ENCODE measurements around the gene PCNX4.

The PCNX4 gene

DNA sequence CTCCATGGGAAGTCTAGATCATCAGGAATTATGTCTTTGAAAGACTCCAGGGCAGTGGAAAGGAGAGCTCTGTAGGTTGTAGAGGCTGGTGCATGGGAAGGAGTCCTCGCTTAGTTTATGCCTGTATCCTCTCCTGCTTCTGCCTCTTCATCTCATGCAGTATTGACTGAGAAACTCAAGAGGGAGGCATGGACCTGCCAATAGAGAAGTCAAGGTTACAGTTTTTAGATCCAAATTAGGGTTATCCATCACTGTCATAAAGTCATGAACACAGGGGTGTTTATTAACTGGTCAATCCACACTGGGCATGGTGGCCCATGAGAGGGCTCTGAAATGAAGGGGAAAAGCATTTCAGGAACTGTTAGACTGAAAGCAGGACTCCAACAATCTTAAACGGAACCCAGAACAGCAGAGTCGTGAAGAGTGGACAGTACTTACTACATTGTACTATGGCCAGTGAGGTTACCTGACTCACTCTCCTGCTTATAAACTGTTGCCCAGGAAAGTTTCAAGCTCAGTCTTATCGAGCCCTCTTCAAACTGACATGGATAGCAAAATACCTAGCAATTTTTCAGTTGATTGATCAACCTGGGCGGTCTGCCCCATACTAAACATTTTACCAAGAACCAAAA, 103.6 kb downstream of the PCNX4 start:
- H3K18ac ChIP-seq (ENCODE audit: low read length): no peak overlapping the region
- no peak overlapping the region for H3K27ac ChIP-seq (ENCODE audit: low read depth, low read length)
- no peak overlapping the region for H3K56ac ChIP-seq (ENCODE audit: low read length)
- H3K23ac ChIP-seq (ENCODE audit: low read length): no peak overlapping the region
- no peak overlapping the region for H3K4me3 ChIP-seq (ENCODE audit: low read length)
- no peak overlapping the region for H2BK120ac ChIP-seq (ENCODE audit: low read depth, low read length)
- H3K36me3 ChIP-seq (ENCODE audit: control insufficient read depth, insufficient read depth, low read length): no peaks in the 10 kb centered on the region
- no peak overlapping the region for H3K9ac ChIP-seq (ENCODE audit: low read length)
- H3K4me2 ChIP-seq (ENCODE audit: low read length): no peak overlapping the region
- WGBS (ENCODE audit: extremely low coverage, insufficient coverage, low lambda C conversion rate): no CpG with 5 or more reads among the region's 5 CpGs
- no peak overlapping the region for H2BK5ac ChIP-seq (ENCODE audit: low read length)
- no peak overlapping the region for H3K4ac ChIP-seq (ENCODE audit: low read depth, low read length)
- no peaks in the 10 kb centered on the region for H3K27me3 ChIP-seq (ENCODE audit: insufficient read depth, low read length, poor library complexity)
- H4K5ac ChIP-seq (ENCODE audit: low read length): no peak overlapping the region
- no peaks in the 10 kb centered on the region for H3K79me2 ChIP-seq (ENCODE audit: control insufficient read depth, insufficient read depth, low read length)
- no peak overlapping the region for H4K8ac ChIP-seq (ENCODE audit: low read depth, low read length)
- no peak overlapping the region for H2AK5ac ChIP-seq (ENCODE audit: low read length)
- DNase-seq: peak; percentile 26
- no peaks in the 10 kb centered on the region for H3K79me1 ChIP-seq (ENCODE audit: low read length)
- H2BK15ac ChIP-seq (replicated peaks; ENCODE audit: low read depth): no peak overlapping the region
- H3K4me1 ChIP-seq (ENCODE audit: control insufficient read depth, low read depth, low read length): no peaks in the 10 kb centered on the region

GRCh38 chr14:60196291-60196690, 104.6 kb downstream of the PCNX4 start:
- no peak overlapping the region for H4K5ac ChIP-seq (ENCODE audit: low read length)
- H2BK120ac ChIP-seq (ENCODE audit: low read depth, low read length): no peak overlapping the region
- no peaks in the 10 kb centered on the region for H3K79me2 ChIP-seq (ENCODE audit: control insufficient read depth, insufficient read depth, low read length)
- no peak overlapping the region for H2AK5ac ChIP-seq (ENCODE audit: low read length)
- no peak overlapping the region for H2BK15ac ChIP-seq (replicated peaks; ENCODE audit: low read depth)
- no peaks in the 10 kb centered on the region for H3K79me1 ChIP-seq (ENCODE audit: low read length)
- H3K4me1 ChIP-seq (ENCODE audit: control insufficient read depth, low read depth, low read length): no peaks in the 10 kb centered on the region
- no peak overlapping the region for H3K4me2 ChIP-seq (ENCODE audit: low read length)
- no peak overlapping the region for H3K4me3 ChIP-seq (ENCODE audit: low read length)
- H3K27ac ChIP-seq (ENCODE audit: low read depth, low read length): no peak overlapping the region
- H3K18ac ChIP-seq (ENCODE audit: low read length): no peak overlapping the region
- H3K4ac ChIP-seq (ENCODE audit: low read depth, low read length): no peak overlapping the region
- no CpG with 5 or more reads among the region's 2 CpGs for WGBS (ENCODE audit: extremely low coverage, insufficient coverage, low lambda C conversion rate)
- H4K8ac ChIP-seq (ENCODE audit: low read depth, low read length): no peak overlapping the region
- H3K56ac ChIP-seq (ENCODE audit: low read length): no peak overlapping the region
- H2BK5ac ChIP-seq (ENCODE audit: low read length): no peak overlapping the region
- H3K36me3 ChIP-seq (ENCODE audit: control insufficient read depth, insufficient read depth, low read length): no peaks in the 10 kb centered on the region
- H3K27me3 ChIP-seq (ENCODE audit: insufficient read depth, low read length, poor library complexity): no peaks in the 10 kb centered on the region
- no peak overlapping the region for H3K9ac ChIP-seq (ENCODE audit: low read length)
- H3K23ac ChIP-seq (ENCODE audit: low read length): no peak overlapping the region
- DNase-seq: no peak

- Histone ChIP-seq H3K4ac (ENCODE audit: low read depth, low read length) (no peak overlapping the region), H3K27ac (ENCODE audit: low read depth, low read length) (no peak overlapping the region), H2BK5ac (ENCODE audit: low read length) (no peak overlapping the region), H2BK15ac (replicated peaks; ENCODE audit: low read depth) (no peak overlapping the region), H3K79me1 (ENCODE audit: low read length) (no peaks in the 10 kb centered on the region), H2BK120ac (ENCODE audit: low read depth, low read length) (no peak overlapping the region), H3K27me3 (ENCODE audit: insufficient read depth, low read length, poor library complexity) (no peaks in the 10 kb centered on the region), H3K23ac (ENCODE audit: low read length) (no peak overlapping the region), H3K18ac (ENCODE audit: low read length) (no peak overlapping the region), H2AK5ac (ENCODE audit: low read length) (no peak overlapping the region), H3K56ac (ENCODE audit: low read length) (no peak overlapping the region), H3K9ac (ENCODE audit: low read length) (no peak overlapping the region), H3K36me3 (ENCODE audit: control insufficient read depth, insufficient read depth, low read length) (no peaks in the 10 kb centered on the region), H4K8ac (ENCODE audit: low read depth, low read length) (no peak overlapping the region), H3K4me1 (ENCODE audit: control insufficient read depth, low read depth, low read length) (no peaks in the 10 kb centered on the region), H3K4me2 (ENCODE audit: low read length) (no peak overlapping the region), H3K4me3 (ENCODE audit: low read length) (no peak overlapping the region), H3K79me2 (ENCODE audit: control insufficient read depth, insufficient read depth, low read length) (no peaks in the 10 kb centered on the region), H4K5ac (ENCODE audit: low read length) (no peak overlapping the region)
- no CpG with 5 or more reads among the region's 1 CpG for WGBS (ENCODE audit: extremely low coverage, insufficient coverage, low lambda C conversion rate)
- DNase-seq: no peak
Measured at GRCh38 chr14:60197629-60198303, 106.0 kb downstream of the PCNX4 start.

GRCh38 chr14:60199321-60199720, 107.6 kb downstream of the PCNX4 start:
- H3K27ac ChIP-seq (ENCODE audit: low read depth, low read length): no peak overlapping the region
- no peak overlapping the region for H2AK5ac ChIP-seq (ENCODE audit: low read length)
- no peaks in the 10 kb centered on the region for H3K79me2 ChIP-seq (ENCODE audit: control insufficient read depth, insufficient read depth, low read length)
- H2BK120ac ChIP-seq (ENCODE audit: low read depth, low read length): no peak overlapping the region
- no peaks in the 10 kb centered on the region for H3K4me1 ChIP-seq (ENCODE audit: control insufficient read depth, low read depth, low read length)
- no peak overlapping the region for H4K8ac ChIP-seq (ENCODE audit: low read depth, low read length)
- H3K4ac ChIP-seq (ENCODE audit: low read depth, low read length): no peak overlapping the region
- H3K56ac ChIP-seq (ENCODE audit: low read length): no peak overlapping the region
- no peak overlapping the region for H3K4me3 ChIP-seq (ENCODE audit: low read length)
- H3K36me3 ChIP-seq (ENCODE audit: control insufficient read depth, insufficient read depth, low read length): no peaks in the 10 kb centered on the region
- no peak overlapping the region for H3K23ac ChIP-seq (ENCODE audit: low read length)
- no peak overlapping the region for H4K5ac ChIP-seq (ENCODE audit: low read length)
- no peak overlapping the region for H2BK15ac ChIP-seq (replicated peaks; ENCODE audit: low read depth)
- H3K79me1 ChIP-seq (ENCODE audit: low read length): no peaks in the 10 kb centered on the region
- no peak overlapping the region for H3K18ac ChIP-seq (ENCODE audit: low read length)
- H3K4me2 ChIP-seq (ENCODE audit: low read length): no peak overlapping the region
- H3K27me3 ChIP-seq (ENCODE audit: insufficient read depth, low read length, poor library complexity): no peaks in the 10 kb centered on the region
- no peak overlapping the region for H3K9ac ChIP-seq (ENCODE audit: low read length)
- DNase-seq: no peak
- no peak overlapping the region for H2BK5ac ChIP-seq (ENCODE audit: low read length)

DNA sequence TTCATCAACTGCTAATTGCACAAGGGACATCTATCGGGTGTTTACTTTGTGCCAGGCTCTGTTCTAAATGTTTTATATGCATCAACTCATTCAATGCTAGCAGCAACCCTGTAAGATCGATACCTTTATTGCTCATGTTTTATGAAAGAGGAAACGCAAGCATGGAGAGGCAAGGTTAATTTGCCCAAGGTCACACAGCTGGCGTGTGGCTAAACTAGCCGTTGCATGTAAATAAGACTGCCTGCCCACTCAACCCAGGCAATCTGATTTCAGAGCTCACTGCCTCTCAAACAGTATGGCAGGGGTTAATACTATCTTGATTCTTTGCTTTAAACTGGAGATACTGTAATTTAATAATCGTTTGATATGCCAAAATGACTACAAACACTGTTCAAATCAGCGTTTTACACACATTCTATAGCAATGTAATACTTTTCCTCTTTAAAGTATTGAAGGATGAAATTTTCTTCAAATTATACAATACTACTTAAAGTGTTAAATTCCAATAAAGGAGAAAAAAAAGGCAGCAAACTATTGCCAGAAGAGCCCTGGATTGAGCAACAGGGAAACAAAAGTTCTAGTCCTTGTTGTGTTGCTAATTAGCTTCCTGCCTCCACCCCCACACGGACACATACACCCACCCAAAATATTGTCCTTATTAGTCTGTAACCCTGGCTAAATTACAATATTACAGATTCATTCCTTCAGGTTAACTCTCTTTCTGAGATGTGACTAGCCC, 112.5 kb downstream of the PCNX4 start:
- H4K8ac ChIP-seq (ENCODE audit: low read depth, low read length): no peak overlapping the region
- no peak for DNase-seq
- no peak overlapping the region for H3K4me2 ChIP-seq (ENCODE audit: low read length)
- no peak overlapping the region for H3K56ac ChIP-seq (ENCODE audit: low read length)
- H4K5ac ChIP-seq (ENCODE audit: low read length): no peak overlapping the region
- no peaks in the 10 kb centered on the region for H3K79me1 ChIP-seq (ENCODE audit: low read length)
- H3K18ac ChIP-seq (ENCODE audit: low read length): no peak overlapping the region
- H3K27me3 ChIP-seq (ENCODE audit: insufficient read depth, low read length, poor library complexity): no peaks in the 10 kb centered on the region
- H3K4me3 ChIP-seq (ENCODE audit: low read length): no peak overlapping the region
- H2BK120ac ChIP-seq (ENCODE audit: low read depth, low read length): no peak overlapping the region
- no peak overlapping the region for H2BK15ac ChIP-seq (replicated peaks; ENCODE audit: low read depth)
- no peak overlapping the region for H2BK5ac ChIP-seq (ENCODE audit: low read length)
- no peaks in the 10 kb centered on the region for H3K79me2 ChIP-seq (ENCODE audit: control insufficient read depth, insufficient read depth, low read length)
- H3K4ac ChIP-seq (ENCODE audit: low read depth, low read length): no peak overlapping the region
- H3K9ac ChIP-seq (ENCODE audit: low read length): no peak overlapping the region
- WGBS (ENCODE audit: extremely low coverage, insufficient coverage, low lambda C conversion rate): no CpG with 5 or more reads among the region's 8 CpGs
- H3K36me3 ChIP-seq (ENCODE audit: control insufficient read depth, insufficient read depth, low read length): no peaks in the 10 kb centered on the region
- H3K23ac ChIP-seq (ENCODE audit: low read length): no peak overlapping the region
- no peaks in the 10 kb centered on the region for H3K4me1 ChIP-seq (ENCODE audit: control insufficient read depth, low read depth, low read length)
- no peak overlapping the region for H3K27ac ChIP-seq (ENCODE audit: low read depth, low read length)
- H2AK5ac ChIP-seq (ENCODE audit: low read length): no peak overlapping the region

Measured in mesendoderm (in vitro differentiated cells).